C4-2B (cell line): Measurements from ENCODE around the gene ARFRP1.

Experiments
- H3K27ac ChIP-seq: fragments of 450-650 bp; 2 replicates; pipeline ENCODE4 v1.5.1; 2017
- CTCF ChIP-seq: fragments of 450-650 bp; conservative IDR thresholded peaks from 2 replicates; pipeline ENCODE4 v1.5.1; 2017; ENCODE audit warnings: mild to moderate bottlenecking
- ZFX ChIP-seq: fragments of 450-650 bp; IDR thresholded peaks from 2 replicates; pipeline ENCODE4 v1.6.1; 2017

The ARFRP1 gene

GRCh38 chr20:63746751-63747315, 39.1 kb upstream of the ARFRP1 start:
- no peak for TF ChIP-seq ZFX
- TF ChIP-seq CTCF = no peak
- no peak overlapping the region for H3K27ac ChIP-seq

- TF ChIP-seq CTCF (no peak), ZFX (no peak)
- no peak overlapping the region for H3K27ac ChIP-seq
These were observed 38.4 kb upstream of the ARFRP1 start for GRCh38 chr20:63745961-63746731.

- H3K27ac ChIP-seq = no peak overlapping the region
- TF ChIP-seq ZFX (no peak), CTCF (no peak)
These were observed 37.6 kb upstream of the ARFRP1 start for GRCh38 chr20:63745424-63745805.

- H3K27ac ChIP-seq = no peak overlapping the region
- TF ChIP-seq ZFX (no peak), CTCF (no peak)
These were observed 37.0 kb upstream of the ARFRP1 start for GRCh38 chr20:63744574-63745423.

- TF ChIP-seq ZFX (no peak), CTCF (no peak)
- H3K27ac ChIP-seq = no peak overlapping the region
These were observed 36.4 kb upstream of the ARFRP1 start for GRCh38 chr20:63744158-63744557.

- TF ChIP-seq ZFX = no peak
- no peak for TF ChIP-seq CTCF
- no peak overlapping the region for H3K27ac ChIP-seq
These were observed 35.6 kb upstream of the ARFRP1 start for GRCh38 chr20:63743210-63743970.
